Stomach (tissue), 4 donors: ENCODE results near the gene TENT5C.

ENCODE experiments used
- EP300 ChIP-seq: sonication (generic); formaldehyde crosslinking; IDR thresholded peaks from one replicate; pipeline ENCODE4 v1.6.1; 2017; ENCODE audit warnings: antibody characterized with exemption
- POLR2A ChIP-seq, 4 donors: fragments of 450-650 bp; IDR thresholded peaks; one replicate each; pipeline ENCODE4 v1.6.1; 2016; ENCODE audit warnings: antibody characterized with exemption in 4 of 4, control low read depth in 2 of 4, mild to moderate bottlenecking in 1 of 4, moderate library complexity in 1 of 4
- POLR2AphosphoS5 ChIP-seq, 3 donors: sonication (generic); formaldehyde crosslinking; IDR thresholded peaks; one replicate each; pipeline ENCODE4 v1.6.1; 2016; ENCODE audit warnings: antibody characterized with exemption in 3 of 3
- TF ChIP-seq, protein P1 (sequence below), 7 experiments: fragments of 450-650 bp in 4 of 7; fragments of 200-600 bp in 3 of 7; sonication (generic) in 3 of 7; IDR thresholded peaks; one replicate each; pipeline ENCODE4 v1.5.1; 2016 to 2019; ENCODE audit warnings: antibody characterized with exemption in 7 of 7, control low read depth in 2 of 7, mild to moderate bottlenecking in 1 of 7

DNA sequence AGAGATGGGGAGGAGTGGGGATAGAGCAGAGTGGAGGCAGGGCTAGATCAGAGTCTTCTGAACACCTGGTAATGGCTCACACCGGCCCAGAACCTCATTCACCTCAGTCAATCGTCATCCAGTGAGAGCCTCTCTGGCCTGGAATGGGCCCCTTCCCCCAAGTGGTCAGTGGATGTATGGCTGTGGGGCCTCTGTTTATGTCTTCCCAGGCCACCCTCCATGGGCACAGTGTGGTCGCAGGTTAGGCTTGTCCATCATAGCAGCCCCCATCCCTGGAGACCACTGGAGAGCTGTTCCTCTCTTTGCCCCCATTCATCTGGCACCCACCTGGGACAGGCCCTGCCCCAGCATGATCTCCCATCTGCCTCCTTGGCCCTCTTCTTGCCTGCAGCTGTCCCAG, 29.6 kb upstream of the TENT5C start:
- TF ChIP-seq, protein P1, sequence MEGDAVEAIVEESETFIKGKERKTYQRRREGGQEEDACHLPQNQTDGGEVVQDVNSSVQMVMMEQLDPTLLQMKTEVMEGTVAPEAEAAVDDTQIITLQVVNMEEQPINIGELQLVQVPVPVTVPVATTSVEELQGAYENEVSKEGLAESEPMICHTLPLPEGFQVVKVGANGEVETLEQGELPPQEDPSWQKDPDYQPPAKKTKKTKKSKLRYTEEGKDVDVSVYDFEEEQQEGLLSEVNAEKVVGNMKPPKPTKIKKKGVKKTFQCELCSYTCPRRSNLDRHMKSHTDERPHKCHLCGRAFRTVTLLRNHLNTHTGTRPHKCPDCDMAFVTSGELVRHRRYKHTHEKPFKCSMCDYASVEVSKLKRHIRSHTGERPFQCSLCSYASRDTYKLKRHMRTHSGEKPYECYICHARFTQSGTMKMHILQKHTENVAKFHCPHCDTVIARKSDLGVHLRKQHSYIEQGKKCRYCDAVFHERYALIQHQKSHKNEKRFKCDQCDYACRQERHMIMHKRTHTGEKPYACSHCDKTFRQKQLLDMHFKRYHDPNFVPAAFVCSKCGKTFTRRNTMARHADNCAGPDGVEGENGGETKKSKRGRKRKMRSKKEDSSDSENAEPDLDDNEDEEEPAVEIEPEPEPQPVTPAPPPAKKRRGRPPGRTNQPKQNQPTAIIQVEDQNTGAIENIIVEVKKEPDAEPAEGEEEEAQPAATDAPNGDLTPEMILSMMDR (IDR thresholded peaks at IDR 0.05), result no peak
- TF ChIP-seq POLR2AphosphoS5 (IDR thresholded peaks at IDR 0.05), result no peak
- no peak for TF ChIP-seq POLR2A (IDR thresholded peaks at IDR 0.05)
- TF ChIP-seq EP300, result no peak
